Activated CD4-positive, alpha-beta T cell treated with anti-CD3 and anti-CD28 coated beads for 36 hours (primary cell): ENCODE data around the gene OSBPL3. TPM values are rescaled to one million over a fixed set of nuclear protein-coding genes. Genes with fewer than 3 reads are reported as not detected.

Source experiments
- ATAC-seq: fragments of 200-7000 bp; cut with Tn5 transposase; one replicate; pipeline ENCODE4 v1.10.0; 2021; ENCODE audit warnings: mild to moderate bottlenecking, moderate library complexity
- CTCF ChIA-PET: fragments of 350-600 bp; sonication (Branson Sonifier 250); formaldehyde crosslinking; loops from one replicate; lab custom pipeline; 2021; ENCODE audit warnings: antibody characterized with exemption; lab: Charles Lee
- POLR2A ChIA-PET: fragments of 350-600 bp; sonication (Branson Sonifier 250); formaldehyde crosslinking; loops from one replicate; lab custom pipeline; 2021; ENCODE audit warnings: antibody characterized with exemption, inconsistent platforms; lab: Charles Lee
- DNase-seq: peaks from one replicate; pipeline ENCODE4 v3.0.0-alpha.2; 2020
- H3K27ac Mint-ChIP-seq: one replicate; pipeline ENCODE4 v1.8.0; 2021; ENCODE audit warnings: mixed read lengths
- H3K27me3 Mint-ChIP-seq: one replicate; pipeline ENCODE4 v1.8.0; 2021; ENCODE audit warnings: mixed read lengths
- H3K36me3 Mint-ChIP-seq: one replicate; pipeline ENCODE4 v1.8.0; 2021; ENCODE audit warnings: low read depth, mixed read lengths
- H3K4me1 Mint-ChIP-seq: one replicate; pipeline ENCODE4 v1.8.0; 2021; ENCODE audit warnings: mixed read lengths
- H3K4me3 Mint-ChIP-seq: one replicate; pipeline ENCODE4 v1.8.0; 2021; ENCODE audit warnings: mild to moderate bottlenecking, moderate library complexity, mixed read lengths
- H3K9me3 Mint-ChIP-seq: one replicate; pipeline ENCODE4 v1.8.0; 2021; ENCODE audit warnings: low read depth, mixed read lengths
- intact Hi-C, 2 experiments: fragments of 100-400 bp; cut with DNase I in 1 of 2; cut with micrococcal nuclease in 1 of 2; formaldehyde crosslinking; loops; one replicate each; pipeline versions ENCODE4 v1.14.2 to v1.15.1; 2022 to 2024; cut with DNase I, micrococcal nuclease
- total RNA-seq, 2 experiments: library from RNA; stranded (reverse); gene quantifications; one replicate each; pipeline ENCODE4 v1.2.3, GENCODE V29; 2021

Gene OSBPL3
- total RNA-seq, 2 experiments from 2014 or later = 34.7 to 38.2 TPM

DNA sequence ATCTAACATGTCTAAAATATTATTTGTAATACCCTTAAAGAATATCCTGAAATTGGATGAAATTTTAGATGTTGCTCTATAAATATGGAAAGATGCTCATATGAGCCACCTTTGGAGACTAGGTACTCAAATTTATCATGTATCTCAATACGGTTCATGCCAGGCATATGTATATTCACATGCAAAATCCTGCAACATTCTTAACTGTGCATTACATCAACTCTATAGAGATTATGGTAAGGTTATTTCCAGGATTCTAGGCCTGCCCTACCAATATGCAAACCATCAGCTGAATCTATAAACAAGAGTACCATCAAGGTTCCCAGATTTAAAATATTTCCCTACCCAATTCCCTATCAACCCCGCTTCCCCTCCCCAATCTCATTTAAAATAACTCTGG lies 27.5 kb downstream of the OSBPL3 start:
- no peak for ATAC-seq
- intact Hi-C loops = no loop called here
- H3K27ac Mint-ChIP-seq = no peak overlapping the region
- no peaks in the 10 kb centered on the region for H3K27me3 Mint-ChIP-seq
- ChIA-PET CTCF (interaction anchor here (0.8 to 1.4 kb wide), 2 partner anchors 140 to 141 kb away, joined by 3 to 8 read pairs; no protein-coding TSS in a partner anchor), POLR2A (interaction anchor here (1.4 kb wide), 1 partner anchor 35 kb away, joined by 6 read pairs; no protein-coding TSS in a partner anchor)
- no peak overlapping the region for H3K4me3 Mint-ChIP-seq
- no peaks in the 10 kb centered on the region for H3K9me3 Mint-ChIP-seq
- H3K4me1 Mint-ChIP-seq = peaks cover 42% of the 10 kb centered on the region
- no peak for DNase-seq
- peaks cover 6% of the 10 kb centered on the region for H3K36me3 Mint-ChIP-seq

DNA sequence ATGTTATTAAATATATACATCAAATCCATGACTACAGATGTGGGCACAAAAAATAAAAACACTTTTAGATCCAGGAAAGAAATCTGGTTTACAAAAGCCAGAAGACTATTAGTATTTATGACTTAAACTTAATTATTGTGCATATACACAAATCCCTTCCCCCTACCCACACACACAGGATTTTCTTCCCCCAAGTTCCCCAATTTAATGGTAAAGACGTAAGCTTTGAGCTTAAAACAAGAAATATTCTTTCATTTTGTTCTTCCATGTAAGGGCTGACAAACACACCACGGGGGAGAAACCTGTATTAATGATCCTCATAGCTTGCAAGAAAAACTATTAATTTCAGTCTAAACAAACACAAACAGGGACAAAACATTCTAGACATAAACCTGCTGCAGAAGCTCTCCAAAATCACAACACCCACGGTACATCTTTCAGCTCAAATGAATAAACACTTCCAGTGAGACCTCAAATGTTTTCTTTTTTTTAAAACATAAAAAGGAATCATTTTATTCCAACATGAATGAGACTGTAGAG lies 28.5 kb downstream of the OSBPL3 start:
- Mint-ChIP-seq H3K9me3 (no peaks in the 10 kb centered on the region), H3K27me3 (no peaks in the 10 kb centered on the region), H3K4me1 (peaks cover 43% of the 10 kb centered on the region), H3K27ac (no peak overlapping the region), H3K4me3 (no peak overlapping the region), H3K36me3 (peaks cover 6% of the 10 kb centered on the region)
- POLR2A ChIA-PET = interaction anchor here (1.4 kb wide), 1 partner anchor 34 kb away, joined by 6 read pairs; no protein-coding TSS in a partner anchor
- intact Hi-C loops = no loop called here
- CTCF ChIA-PET = interaction anchor here (0.6 to 1.4 kb wide), 5 partner anchors 25 to 142 kb away, joined by 3 to 8 read pairs (median 3); no protein-coding TSS in a partner anchor
- ATAC-seq (no peak), DNase-seq (no peak)

DNA sequence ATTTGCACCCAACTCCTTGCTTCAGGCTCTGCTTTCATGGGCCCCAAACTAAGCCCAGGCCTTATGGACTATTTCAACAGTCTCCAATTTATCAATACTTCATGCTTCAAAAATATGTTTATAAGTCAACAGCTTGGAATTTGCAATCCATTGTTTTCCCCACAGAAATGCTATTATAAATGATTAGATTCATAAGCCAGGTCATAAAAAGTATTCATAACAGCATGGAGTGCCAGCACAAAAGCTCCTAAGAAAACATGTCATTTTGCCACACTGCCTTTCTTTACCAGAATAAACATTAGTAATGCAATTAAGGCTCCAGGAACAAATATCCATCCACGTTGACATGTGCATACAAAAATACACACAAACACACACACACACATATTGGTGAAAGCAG lies 30.1 kb downstream of the OSBPL3 start:
- CTCF ChIA-PET = interaction anchor here (1.5 kb wide), 1 partner anchor 9 kb away, joined by 3 read pairs; no protein-coding TSS in a partner anchor
- Mint-ChIP-seq H3K36me3 (peaks cover 8% of the 10 kb centered on the region), H3K27ac (peak overlapping the region; percentile 24), H3K9me3 (no peaks in the 10 kb centered on the region), H3K4me3 (no peak overlapping the region), H3K27me3 (no peaks in the 10 kb centered on the region), H3K4me1 (peaks cover 44% of the 10 kb centered on the region)
- POLR2A ChIA-PET = no interaction called here
- DNase-seq = no peak
- intact Hi-C loops = no loop called here
- ATAC-seq = no peak

DNA sequence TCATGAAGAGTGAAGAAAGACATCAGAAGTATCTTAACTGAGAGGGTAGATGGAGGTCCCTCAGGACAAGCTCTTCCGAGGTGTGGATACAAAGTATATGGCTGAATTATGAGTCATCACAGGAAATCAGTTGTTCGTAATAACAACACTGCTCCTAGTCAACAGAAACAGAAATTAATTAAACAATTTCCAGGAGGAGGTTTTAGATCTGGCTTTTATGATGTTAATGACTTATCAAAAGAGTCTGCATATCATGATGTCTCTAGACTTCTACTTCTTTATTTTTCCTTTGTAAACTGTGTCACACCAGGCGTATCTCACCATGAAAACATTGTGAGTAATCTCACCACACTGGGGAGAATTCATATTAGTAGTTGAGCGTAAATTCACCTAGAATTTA lies 31.2 kb downstream of the OSBPL3 start:
- ChIA-PET CTCF (interaction anchor here (0.5 to 1.5 kb wide), 3 partner anchors 10 to 878 kb away, joined by 3 to 4 read pairs (median 3); no protein-coding TSS in a partner anchor), POLR2A (interaction anchor here (0.8 kb wide), 1 partner anchor 128 kb away, joined by 3 read pairs; no protein-coding TSS in a partner anchor)
- Mint-ChIP-seq H3K36me3 (peaks cover 8% of the 10 kb centered on the region), H3K27me3 (no peaks in the 10 kb centered on the region), H3K4me1 (peaks cover 41% of the 10 kb centered on the region), H3K9me3 (no peaks in the 10 kb centered on the region), H3K4me3 (no peak overlapping the region), H3K27ac (peak overlapping the region; percentile 52)
- ATAC-seq (peak; percentile 81), DNase-seq (no peak)
- intact Hi-C loops = no loop called here

DNA sequence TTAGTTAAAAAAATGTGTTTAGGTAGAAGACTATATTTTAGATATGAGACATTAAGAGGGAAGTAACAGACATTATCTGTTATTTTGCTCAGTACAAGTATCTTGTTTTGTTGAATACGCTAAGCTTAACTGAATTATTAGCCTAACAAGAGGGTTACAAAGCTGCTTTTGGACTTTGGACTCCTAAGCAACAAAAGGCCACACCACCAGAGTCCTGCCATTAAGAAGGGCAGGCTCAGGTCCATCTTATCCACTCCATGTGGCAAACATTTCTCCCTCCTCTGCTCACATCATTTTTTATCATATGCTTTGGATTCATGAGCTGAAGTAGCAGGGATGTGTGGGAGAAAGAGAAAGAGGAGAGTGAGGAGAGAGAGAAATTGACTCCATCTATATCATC lies 33.5 kb downstream of the OSBPL3 start:
- POLR2A ChIA-PET = no interaction called here
- H3K4me1 Mint-ChIP-seq = peaks cover 47% of the 10 kb centered on the region
- CTCF ChIA-PET = interaction anchor here (0.7 to 2.3 kb wide), 5 partner anchors 9 to 134 kb away, joined by 3 to 12 read pairs (median 3); no protein-coding TSS in a partner anchor

DNA sequence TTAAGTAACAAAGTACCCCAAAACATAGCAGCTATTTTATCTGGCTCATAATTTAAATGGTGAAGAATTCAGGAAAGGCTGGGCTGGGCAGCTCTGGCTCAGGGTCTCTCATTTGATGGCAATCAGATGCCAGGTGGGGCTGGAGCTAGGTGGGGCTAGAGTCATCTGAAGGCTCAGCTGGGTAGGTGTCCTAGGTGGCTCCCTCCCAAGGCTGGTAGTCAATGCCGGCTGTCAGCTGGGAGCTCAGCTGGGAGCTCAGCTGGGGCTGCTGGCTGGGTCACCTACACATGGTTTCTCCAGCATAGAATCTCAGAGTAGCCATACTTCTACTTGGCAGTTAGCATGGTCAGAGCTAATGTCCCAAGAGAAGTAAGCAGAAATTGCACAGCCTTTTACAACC lies 34.1 kb downstream of the OSBPL3 start:
- no peaks in the 10 kb centered on the region for H3K9me3 Mint-ChIP-seq
- POLR2A ChIA-PET = no interaction called here
- DNase-seq = no peak
- H3K4me1 Mint-ChIP-seq = peaks cover 46% of the 10 kb centered on the region
- no peak for ATAC-seq
- H3K4me3 Mint-ChIP-seq = no peak overlapping the region
- intact Hi-C loops = no loop called here
- H3K27ac Mint-ChIP-seq = no peak overlapping the region
- H3K36me3 Mint-ChIP-seq = peaks cover 8% of the 10 kb centered on the region
- no peaks in the 10 kb centered on the region for H3K27me3 Mint-ChIP-seq
- CTCF ChIA-PET = interaction anchor here (0.7 to 1.5 kb wide), 3 partner anchors 10 to 133 kb away, joined by 3 to 5 read pairs (median 3); no protein-coding TSS in a partner anchor

More for the DNA sequence above, 33.5 kb downstream of the OSBPL3 start:
- Mint-ChIP-seq H3K27ac (no peak overlapping the region), H3K27me3 (no peaks in the 10 kb centered on the region), H3K9me3 (no peaks in the 10 kb centered on the region), H3K36me3 (peaks cover 8% of the 10 kb centered on the region), H3K4me3 (no peak overlapping the region)
- intact Hi-C loops = no loop called here
- ATAC-seq (no peak), DNase-seq (no peak)

DNA sequence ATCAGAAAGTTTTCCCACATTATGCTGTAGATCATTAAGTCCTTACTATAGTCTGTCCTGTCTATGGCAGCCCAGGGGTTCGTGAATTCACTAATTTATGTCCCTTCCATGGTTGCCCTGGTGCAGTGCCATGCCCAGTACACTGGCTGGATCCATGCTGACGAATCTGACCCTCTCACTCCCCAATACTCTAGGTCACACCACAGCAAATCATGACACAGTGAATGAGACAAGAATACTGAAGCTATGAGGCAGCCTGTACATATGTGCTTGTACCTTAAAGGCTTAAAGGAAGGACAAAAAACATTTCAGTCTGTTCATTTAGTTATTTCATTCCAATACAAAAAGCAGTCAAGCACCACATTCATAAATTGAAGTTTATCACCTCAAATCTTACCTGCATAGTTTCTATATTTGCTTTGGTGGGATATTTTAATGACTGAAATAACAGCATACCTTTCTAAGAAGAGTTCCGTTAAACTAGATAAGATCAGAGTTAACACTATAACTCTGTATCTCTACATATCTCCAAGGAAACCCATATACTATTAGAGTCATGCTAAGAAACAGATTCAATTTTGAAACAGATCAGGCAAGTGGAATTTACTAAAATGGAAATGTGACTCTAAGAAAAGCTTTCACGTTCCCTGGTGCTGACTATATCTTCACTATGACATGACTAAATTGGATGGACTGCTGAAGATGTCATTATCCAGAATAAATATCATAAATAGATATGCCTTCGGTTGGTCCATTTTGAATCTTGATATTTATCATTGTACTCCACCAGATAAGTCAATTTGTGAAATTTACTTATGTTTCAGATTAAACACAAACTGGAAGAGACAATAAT lies 36.7 kb downstream of the OSBPL3 start:
- Mint-ChIP-seq H3K4me1 (peaks cover 36% of the 10 kb centered on the region), H3K27ac (no peak overlapping the region), H3K9me3 (no peaks in the 10 kb centered on the region), H3K36me3 (peaks cover 2% of the 10 kb centered on the region), H3K4me3 (no peak overlapping the region), H3K27me3 (no peaks in the 10 kb centered on the region)
- ChIA-PET POLR2A (interaction anchor here (0.6 kb wide), 1 partner anchor 36 kb away, joined by 3 read pairs; no protein-coding TSS in a partner anchor), CTCF (no interaction called here)
- intact Hi-C loops = no loop called here
- DNase-seq = no peak
- ATAC-seq = peak; percentile 16

DNA sequence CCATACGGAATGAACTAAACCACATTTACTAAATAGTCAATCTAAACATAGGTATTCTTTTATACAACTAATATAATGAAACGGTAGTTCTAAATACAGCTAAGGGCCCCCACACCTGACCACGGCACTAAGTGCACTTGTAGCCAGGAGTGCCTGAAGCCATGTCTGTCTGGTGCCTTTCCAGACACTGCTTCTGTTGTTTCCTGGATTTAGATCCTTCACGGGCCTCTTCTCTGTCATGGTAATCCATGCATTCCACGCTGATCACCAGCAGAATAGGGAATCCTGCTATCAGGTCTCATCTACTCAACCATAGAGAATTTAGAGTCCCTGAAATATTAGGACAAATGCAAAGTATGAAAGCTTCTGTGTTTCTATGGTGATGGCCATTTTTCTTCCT lies 37.8 kb downstream of the OSBPL3 start:
- DNase-seq (no peak), ATAC-seq (no peak)
- ChIA-PET POLR2A (no interaction called here), CTCF (interaction anchor here (0.6 to 1.4 kb wide), 4 partner anchors 14 to 128 kb away, joined by 3 to 6 read pairs (median 4); no protein-coding TSS in a partner anchor)
- intact Hi-C loops = no loop called here
- Mint-ChIP-seq H3K27ac (no peak overlapping the region), H3K4me3 (no peak overlapping the region), H3K9me3 (peaks cover 2% of the 10 kb centered on the region), H3K4me1 (peaks cover 30% of the 10 kb centered on the region), H3K27me3 (no peaks in the 10 kb centered on the region), H3K36me3 (peaks cover 10% of the 10 kb centered on the region)

DNA sequence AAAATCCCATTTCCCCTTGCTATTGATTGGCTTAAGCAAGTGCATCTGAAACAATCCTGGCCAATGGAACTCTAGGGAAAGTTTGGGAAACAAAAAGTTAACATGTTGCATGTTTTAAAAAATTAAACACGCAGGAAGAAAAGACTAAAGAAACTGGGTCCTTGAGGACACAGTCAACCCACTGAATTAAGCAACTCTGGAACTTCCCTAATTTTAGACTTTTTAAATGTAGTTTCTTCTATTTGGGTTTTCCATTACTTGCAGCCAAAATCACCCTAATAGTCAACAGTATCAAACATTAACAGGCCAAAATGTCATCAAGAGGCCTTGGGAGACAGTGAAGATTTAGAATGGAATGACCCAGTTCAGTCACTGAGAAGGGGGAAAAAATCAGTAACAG lies 40.6 kb downstream of the OSBPL3 start:
- Mint-ChIP-seq H3K9me3 (peaks cover 7% of the 10 kb centered on the region), H3K4me1 (peaks cover 41% of the 10 kb centered on the region), H3K4me3 (no peak overlapping the region), H3K36me3 (peaks cover 18% of the 10 kb centered on the region), H3K27ac (no peak overlapping the region), H3K27me3 (no peaks in the 10 kb centered on the region)
- DNase-seq (no peak), ATAC-seq (no peak)
- ChIA-PET POLR2A (no interaction called here), CTCF (interaction anchor here (1.1 kb wide), 1 partner anchor 131 kb away, joined by 3 read pairs; no protein-coding TSS in a partner anchor)
- intact Hi-C loops = no loop called here

DNA sequence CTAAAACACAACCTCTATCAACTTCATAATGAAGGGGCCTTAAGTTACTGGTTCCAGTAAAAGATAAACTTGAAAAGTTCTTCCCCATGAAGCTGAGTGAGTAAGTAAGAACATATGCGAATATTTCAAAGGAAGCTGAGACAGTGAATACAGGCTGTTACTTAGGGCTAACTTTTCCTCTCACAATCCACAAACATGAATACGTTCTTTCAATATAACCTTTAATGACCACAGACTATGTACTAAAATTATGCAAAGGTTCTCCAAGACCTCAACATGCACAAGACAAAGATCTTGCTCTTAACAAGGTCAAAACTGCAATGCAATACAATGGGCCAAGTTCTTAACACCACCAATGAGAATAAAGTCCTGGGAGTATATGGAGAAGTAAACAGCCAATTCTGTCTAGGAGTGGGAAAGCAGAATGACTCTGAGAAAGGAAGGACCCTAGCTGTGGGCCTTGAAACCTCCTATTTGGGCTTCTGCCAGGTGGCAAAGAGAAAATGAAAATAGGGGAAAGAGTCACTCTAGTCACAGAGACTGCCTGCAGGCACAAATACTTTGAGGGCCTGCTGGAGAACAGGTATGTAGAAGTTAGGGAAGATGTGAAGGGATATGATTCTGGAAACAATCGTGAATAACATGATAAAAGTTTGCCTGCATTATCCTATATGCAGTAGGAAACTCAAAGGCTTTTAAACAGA lies 43.7 kb downstream of the OSBPL3 start:
- ATAC-seq (peak; percentile 30), DNase-seq (no peak)
- peaks cover 36% of the 10 kb centered on the region for H3K4me1 Mint-ChIP-seq
- H3K9me3 Mint-ChIP-seq = peaks cover 7% of the 10 kb centered on the region
- H3K27ac Mint-ChIP-seq = peak overlapping the region; percentile 32
- intact Hi-C loops = no loop called here
- ChIA-PET POLR2A (no interaction called here), CTCF (no interaction called here)
- H3K27me3 Mint-ChIP-seq = no peaks in the 10 kb centered on the region
- H3K4me3 Mint-ChIP-seq = no peak overlapping the region
- peaks cover 19% of the 10 kb centered on the region for H3K36me3 Mint-ChIP-seq

DNA sequence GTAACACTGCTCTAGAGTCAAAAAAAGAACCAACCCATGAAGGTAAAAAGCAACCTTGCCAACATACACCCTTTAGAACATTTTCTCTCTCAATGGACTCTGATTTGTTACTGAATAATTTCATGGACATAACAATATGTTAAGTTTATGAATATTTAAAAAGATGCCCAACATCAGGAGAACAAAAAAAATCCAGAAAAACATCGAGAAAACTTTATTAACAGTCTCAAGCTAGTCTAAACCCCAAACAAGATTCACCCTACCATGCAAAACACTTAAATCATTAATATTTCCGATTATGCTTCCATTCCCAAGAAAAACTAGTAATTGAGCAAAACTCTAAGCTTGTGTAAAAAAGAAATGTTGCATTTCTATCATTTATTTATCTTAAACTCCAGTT lies 46.7 kb downstream of the OSBPL3 start:
- ChIA-PET CTCF (interaction anchor here (0.9 to 2.6 kb wide), 4 partner anchors 14 to 136 kb away, joined by 3 to 12 read pairs (median 4); no protein-coding TSS in a partner anchor), POLR2A (no interaction called here)
- no peaks in the 10 kb centered on the region for H3K27me3 Mint-ChIP-seq
- no peak overlapping the region for H3K27ac Mint-ChIP-seq
- DNase-seq = no peak
- H3K4me3 Mint-ChIP-seq = no peak overlapping the region
- H3K36me3 Mint-ChIP-seq = peaks cover 31% of the 10 kb centered on the region
- no peak for ATAC-seq
- intact Hi-C loops = no loop called here
- H3K9me3 Mint-ChIP-seq = peaks cover 7% of the 10 kb centered on the region
- peaks cover 42% of the 10 kb centered on the region for H3K4me1 Mint-ChIP-seq
